NT2/D1 (cell line): Measurements from ENCODE around the gene ADAM19.

Experiments used
- SUZ12 ChIP-seq: IDR thresholded peaks from 2 replicates; pipeline ENCODE4 v1.6.1; 2011; ENCODE audit not compliant: insufficient read length, insufficient read depth; ENCODE audit errors: extremely low read depth
- YY1 ChIP-seq: IDR thresholded peaks from 2 replicates; pipeline ENCODE4 v1.6.1; 2011; ENCODE audit not compliant: insufficient read length, insufficient read depth
- ZNF274 ChIP-seq: IDR thresholded peaks from 2 replicates; pipeline ENCODE4 v1.6.1; 2011; ENCODE audit warnings: mild to moderate bottlenecking, low read depth, low read length

- TF ChIP-seq YY1: no peak
- no peak for TF ChIP-seq ZNF274
- TF ChIP-seq SUZ12: no peak
These were observed 103.9 kb downstream of the ADAM19 start for GRCh38 chr5:157471709-157472108.
